ENCODE results near the gene KRT84.
"Not testable (repeated sequence)": the region's sequence is repeated elsewhere in the genome, so short reads cannot be mapped to it uniquely, and the experiment has no call there.

KRT84 gene

DNA sequence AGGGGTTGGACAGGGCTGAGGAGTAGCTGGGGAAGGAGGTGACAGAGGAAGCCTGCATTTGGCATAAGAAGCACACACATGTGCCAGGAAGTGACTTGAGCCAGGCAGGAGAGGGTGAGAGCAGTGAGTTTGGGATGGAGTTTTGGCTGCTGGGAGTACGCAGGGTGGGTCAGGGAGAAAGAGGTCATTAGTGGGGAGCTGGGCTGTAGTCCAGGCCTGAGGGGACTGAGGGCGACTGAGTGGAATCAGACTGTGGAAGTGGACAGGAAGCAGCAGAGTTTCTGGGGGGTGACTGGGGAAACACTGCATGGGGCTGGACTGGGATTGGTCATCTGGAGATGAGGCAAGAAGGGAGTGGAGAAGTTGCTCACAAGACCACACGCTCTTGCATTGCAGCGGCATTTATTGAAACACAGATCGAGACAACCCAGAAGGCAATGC is 25.8 kb downstream of the KRT84 start:
- DNase-seq, result peak; percentile 5

DNA sequence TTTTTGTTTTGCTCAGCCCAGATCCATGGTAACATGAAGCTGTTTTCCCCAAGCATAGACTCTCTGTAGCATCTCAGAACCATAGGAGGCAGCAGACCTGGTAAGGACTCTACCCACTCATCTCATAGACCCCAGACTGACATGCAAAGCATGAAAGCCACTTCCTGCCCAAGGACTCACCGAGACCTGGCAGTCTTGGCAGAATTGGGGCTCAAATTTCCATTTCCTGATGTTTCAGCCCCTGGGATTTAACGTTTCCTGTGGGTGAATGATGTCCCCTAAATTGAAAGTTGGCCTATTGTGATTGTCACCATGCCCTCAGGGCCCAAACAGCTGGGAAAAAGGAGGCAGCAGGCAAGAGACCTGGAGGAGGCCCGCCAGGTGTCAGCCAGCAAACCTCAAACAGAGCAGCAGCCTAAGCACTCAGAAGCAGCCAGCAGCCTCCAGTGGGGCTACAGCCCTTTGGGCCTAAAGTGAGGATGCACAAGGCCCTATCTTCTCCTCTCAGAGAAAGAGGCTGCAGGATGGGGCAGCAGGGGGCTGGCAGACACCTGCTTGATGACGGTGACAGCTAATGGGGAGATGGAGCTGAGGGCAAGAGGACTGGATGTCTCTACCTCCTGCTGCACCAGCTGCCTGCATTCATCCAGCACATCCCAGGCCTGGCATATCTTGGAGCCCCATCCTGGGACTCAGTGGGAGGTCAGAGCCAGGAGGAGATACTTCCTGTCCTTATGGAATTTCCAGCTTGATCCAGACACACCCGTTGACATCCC is 26.7 kb downstream of the KRT84 start:
- no peak for DNase-seq

DNA sequence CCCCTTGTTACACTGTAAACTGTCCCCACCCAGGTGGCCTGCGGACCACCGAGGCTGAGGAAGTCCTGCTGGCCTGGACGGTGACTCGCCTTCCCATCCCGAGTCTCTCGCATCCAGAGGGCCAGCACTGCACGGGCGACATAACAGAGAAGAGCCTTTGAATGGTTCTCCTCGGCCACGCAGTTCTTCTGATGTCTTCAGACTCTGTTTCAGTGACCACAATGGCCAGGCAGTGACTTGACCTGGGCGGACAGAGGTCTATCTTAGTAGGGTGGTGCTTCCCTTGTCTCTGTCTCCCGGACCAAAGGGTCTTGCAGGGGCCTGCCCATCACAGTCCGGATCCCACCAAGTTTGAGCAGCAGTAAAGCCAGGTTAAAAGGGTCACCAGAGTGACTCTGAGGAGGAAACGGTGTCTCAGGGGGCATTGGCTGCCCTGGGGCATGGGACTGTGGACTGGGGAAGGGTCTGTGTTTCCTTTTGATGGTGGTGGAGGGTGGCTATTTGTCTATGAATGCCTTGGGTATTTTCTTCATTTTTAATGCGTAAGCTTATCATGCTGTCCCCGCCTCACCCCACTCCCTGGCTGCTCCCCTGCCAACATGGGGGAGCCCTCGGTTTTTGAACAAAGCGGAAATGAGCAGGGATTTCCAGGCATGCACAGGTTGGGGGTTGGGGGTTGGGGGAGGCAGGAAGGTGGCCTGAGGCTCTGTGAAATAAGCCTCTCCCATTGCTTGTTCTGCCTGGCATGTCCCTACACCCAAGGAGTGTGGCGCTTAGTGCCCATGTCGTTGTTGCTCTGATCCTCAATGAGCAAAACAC is 28.5 kb downstream of the KRT84 start:
- DNase-seq, result no peak

GRCh38 chr12:52356031-52356761 is 29.3 kb downstream of the KRT84 start:
- DNase-seq, result no peak

DNA sequence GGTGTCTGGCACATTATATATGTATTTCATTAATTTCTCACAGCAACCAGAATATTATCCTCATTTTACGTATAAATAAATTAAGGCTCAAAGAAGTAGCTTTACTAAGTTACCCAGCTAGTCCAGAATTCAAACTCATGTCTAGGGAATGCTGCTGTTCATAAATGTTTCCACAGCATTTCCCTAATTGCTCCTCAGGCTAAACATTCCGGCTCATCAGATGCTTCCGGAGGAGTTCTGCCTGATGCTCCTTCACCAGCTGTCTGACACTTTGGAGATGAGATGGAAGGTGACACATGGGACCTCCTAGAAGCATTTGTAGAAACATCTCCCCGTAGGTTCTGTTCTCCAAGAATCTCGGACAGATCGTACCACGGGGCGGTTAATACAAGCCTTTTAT is 30.3 kb downstream of the KRT84 start:
- DNase-seq, result no peak

- no peak for DNase-seq
Measured at GRCh38 chr12:52354200-52354599, 31.3 kb downstream of the KRT84 start.

GRCh38 chr12:52353766-52354165 is 31.7 kb downstream of the KRT84 start:
- DNase-seq, result no peak

GRCh38 chr12:52352951-52353350 is 32.5 kb downstream of the KRT84 start:
- DNase-seq, result no peak

- no peak for DNase-seq
Measured at GRCh38 chr12:52351196-52352059, 34.0 kb downstream of the KRT84 start.

GRCh38 chr12:52350786-52351185 is 34.7 kb downstream of the KRT84 start:
- DNase-seq, result no peak

DNA sequence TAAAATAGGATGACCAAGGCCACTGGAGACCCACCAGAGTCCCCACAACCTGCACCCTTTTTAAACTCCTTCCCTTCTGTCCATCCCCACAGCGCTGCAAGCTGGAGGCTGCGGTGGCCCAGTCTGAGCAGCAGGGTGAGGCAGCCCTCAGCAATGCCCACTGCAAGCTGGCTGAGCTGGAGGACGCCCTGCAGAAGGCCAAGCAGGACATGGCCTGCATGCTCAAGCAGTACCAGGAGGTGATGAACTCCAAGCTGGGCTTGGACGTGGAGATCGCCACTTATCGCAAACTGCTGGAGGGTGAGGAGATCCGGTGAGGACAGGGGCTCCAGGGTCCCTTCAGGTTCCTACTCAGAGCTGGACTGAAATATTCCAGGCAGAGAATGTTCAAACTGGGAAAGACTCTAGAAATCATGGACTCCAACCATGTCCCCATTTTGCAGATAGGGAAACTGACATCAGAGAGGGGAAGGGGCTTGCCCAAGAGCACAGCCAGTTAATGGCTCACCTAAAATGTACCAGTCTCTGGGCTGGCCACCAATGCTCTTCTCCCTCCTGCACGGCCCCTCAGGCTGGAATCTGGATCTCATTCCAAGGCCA is 35.3 kb downstream of the KRT84 start:
- no peak for DNase-seq

DNA sequence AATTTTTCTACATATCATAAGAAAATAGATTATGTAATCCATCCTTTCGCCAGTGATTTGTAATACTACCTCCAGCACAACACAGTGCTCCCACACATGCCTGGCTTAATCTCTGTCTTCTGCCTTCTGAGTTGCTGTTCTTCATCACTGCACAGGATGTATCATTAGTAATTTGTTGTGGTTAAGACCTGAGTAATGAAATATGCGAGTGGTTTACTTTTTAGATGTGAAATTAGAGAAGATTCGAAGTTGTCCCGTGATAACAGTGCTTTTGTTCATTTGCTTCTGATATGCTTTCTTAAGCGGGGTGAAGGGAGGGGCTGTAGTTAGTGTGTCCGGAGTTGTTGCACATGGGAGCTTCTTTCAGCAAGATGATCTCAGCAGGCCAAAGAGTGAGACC is 36.3 kb downstream of the KRT84 start:
- DNase-seq, result no peak

- no peak for DNase-seq
Measured at GRCh38 chr12:52347551-52348510, 37.6 kb downstream of the KRT84 start.

DNA sequence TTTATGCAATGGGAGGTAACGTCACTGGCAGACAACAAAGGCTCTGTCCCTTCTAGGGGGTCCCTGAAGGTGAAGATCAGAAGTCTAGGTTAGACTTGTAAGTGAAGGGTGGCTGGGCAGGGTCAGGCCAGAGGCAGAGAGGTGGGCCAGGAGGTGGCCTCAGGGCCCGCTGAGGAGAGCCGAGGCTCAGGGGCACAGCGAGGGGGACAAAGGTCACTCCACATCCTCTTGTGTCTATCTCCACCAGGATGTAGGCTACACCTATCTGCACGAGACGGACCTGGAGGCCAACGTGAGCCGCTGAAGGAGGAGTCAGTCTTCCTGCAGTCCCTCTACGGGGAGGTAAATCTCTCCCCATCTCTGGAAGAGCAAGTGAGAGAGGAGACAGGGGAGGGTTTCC is 38.4 kb downstream of the KRT84 start:
- DNase-seq, result no peak

- DNase-seq, result peak; percentile 43
Measured at GRCh38 chr12:52346593-52346992, 38.9 kb downstream of the KRT84 start.

DNA sequence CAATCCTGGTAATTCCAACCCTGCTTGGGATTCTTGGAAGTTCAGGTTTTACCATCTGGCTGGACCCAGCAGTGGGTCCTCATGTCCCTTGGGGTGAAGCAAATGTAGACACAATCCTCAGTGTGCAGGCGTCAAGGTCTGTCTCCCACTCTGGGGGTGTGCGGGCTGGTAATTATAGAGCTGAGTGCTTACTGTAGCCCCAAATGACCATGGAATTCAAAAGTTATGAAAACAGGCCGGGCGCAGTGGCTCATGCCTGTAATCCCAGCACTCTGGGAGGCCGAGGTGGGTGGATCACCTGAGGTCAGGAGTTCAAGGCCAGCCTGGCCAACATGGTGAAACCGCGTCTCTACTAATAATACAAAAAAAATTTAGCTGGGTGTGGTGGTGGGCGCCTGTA is 40.4 kb downstream of the KRT84 start:
- DNase-seq, result not testable (repeated sequence)

DNA sequence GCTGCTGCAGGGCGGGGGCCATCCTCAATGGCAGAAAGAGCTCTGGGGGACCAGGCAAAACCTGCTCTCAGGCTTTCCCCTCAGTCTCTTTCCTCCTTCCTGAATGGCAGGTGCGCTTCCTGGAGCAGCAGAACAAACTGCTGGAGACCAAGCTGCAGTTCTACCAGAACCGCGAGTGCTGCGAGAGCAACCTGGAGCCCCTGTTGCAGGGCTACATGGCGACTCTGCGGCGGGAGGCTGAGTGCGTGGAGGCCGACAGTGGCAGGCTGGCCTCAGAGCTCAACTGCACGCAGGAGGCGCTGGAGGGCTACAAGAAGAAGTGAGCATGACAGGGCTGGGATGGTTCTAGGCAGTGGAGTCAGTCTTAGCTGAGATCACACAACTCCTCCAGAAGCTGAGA is 41.3 kb downstream of the KRT84 start:
- no peak for DNase-seq

- no peak for DNase-seq
Measured at GRCh38 chr12:52343550-52343949, 41.9 kb downstream of the KRT84 start.

DNA sequence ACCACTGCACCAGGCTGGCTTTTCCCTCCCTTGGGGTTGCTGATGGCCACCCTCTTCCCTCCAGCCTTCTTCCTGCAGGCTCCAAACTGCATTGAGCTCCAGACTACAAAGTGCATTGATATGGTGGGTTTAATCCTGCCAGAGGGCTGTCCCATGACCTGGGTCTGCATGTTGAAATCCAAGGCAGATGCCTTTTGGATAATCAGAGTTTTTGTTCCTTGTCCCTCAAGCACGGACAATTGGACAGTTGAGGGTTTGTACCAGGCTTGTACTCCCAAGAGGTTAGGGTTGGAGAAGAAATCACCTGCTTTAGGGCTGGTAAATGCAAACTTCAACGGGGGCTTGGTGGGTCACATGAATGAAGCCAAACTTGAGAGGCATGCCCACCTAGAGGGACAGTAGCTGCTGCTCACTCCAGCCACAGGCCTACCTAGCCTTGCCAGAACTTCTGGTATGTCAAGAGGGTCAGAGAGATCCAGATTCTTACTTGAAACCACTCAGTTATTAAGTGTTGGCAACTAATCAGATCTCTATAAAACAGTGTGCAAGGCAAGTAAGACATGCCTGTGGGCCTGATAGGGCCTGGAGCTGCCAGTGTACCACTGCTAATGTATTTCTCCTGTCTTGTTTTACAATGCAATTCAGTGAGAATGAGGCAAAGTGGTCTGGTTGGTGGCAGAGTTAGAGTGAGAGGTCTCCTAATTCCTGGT is 42.5 kb downstream of the KRT84 start:
- DNase-seq, result no peak

GRCh38 chr12:52341066-52341580 is 44.3 kb downstream of the KRT84 start:
- DNase-seq, result no peak
